NOMO-1 (cell line): ENCODE data around the gene TRMT112.

Experiments
- DNase-seq, 2 experiments: peaks; one replicate each; lab custom pipeline; 2025; ENCODE audit not compliant: unreplicated experiment in 2 of 2; lab: John Stamatoyannopoulos, UW

TRMT112 gene

DNA sequence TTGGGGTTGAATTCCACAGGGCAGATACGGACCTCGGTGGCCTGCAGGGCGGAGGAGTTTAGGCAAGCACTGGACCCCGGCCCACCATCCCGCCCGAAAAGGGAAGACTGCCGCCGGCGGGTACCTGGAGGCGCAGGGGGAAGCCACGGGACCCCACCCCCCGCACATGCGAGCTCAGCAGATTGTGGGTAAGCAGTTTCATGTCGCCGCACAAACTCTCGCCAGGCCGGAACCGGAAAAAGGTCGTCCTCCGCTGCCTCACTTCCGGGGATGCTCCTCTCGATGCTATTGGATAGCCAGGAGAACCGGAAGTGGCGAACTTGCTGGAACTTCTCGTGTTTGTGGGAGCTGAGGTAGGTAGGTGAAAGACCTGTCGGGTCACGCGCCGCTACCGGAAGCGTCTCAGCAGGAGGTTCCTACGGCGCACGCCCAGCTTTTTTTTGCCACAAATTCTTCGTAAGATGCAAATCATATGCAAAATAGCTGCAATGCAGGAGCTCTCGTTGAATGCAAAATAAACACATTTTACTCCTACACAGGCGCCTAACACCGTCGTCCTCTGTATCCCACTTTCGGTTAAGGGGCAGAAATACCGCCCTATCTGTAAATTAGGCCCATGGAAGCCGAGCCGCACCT, at the start of gene TRMT112:
Gene TRMT112, minus strand, starts transcription at position 235 of the 636 bp plus-strand sequence. Its CDS starts 33 bp downstream, at position 202.
- DNase-seq, result peak; percentile 93 to 98

DNA sequence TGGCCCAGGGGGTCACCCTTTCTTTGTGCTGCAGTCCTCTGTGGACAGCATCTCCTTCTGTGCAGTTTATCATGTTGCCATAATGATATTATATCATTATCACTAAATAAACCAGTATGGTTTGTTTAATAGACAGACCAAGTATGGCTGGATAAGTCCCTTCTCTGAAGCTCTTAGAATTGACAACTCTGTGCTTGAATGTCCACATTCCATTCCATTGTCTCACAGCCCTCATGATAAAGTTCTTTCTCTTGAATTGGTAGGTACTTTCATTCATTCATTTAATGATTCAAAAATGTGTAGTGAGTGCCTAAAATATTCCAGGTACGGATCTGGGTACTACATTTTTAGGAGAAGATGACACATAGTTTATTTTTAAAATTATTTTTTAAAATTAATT, 49.4 kb upstream of the TRMT112 start:
- DNase-seq, result no peak

DNA sequence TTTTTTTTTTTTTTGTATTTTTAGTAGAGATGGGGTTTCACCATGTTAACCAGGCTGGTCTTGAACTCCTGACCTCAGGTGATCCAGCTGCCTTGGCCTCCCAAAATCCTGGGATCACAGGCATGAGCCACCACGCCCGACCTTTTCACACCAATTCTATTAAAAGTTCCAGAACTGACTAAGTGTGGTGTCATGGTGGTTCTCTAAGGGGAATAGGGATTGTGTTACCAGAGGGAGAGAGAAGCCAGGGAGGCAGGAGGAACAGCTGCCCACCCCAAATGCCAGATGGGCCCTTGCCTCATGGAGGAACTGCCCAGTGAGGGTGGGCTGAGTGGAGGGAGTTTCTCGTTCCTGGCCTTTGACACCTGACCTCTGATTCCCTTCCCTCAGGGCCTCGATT, 47.6 kb upstream of the TRMT112 start:
- DNase-seq, result no peak

DNA sequence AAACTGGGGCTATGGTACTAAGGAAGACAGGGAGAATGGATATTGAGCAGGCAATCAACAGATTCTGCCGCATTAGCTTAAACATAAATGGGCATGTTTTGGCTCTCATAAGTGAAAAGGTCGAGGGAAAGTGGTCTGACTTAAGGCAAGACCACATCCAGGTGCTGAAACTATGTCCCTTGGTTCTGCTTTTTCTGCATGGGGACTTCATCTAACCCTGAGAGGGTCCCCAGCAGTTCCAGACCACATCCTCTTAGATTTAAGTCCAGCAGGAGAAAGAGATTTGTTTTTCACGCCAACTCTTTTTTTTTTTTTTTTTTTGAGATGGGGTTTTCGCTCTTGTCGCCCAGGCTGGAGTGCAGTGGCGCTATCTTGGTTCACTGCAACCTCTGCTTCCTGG, 47.1 kb upstream of the TRMT112 start:
- DNase-seq, result no peak

DNA sequence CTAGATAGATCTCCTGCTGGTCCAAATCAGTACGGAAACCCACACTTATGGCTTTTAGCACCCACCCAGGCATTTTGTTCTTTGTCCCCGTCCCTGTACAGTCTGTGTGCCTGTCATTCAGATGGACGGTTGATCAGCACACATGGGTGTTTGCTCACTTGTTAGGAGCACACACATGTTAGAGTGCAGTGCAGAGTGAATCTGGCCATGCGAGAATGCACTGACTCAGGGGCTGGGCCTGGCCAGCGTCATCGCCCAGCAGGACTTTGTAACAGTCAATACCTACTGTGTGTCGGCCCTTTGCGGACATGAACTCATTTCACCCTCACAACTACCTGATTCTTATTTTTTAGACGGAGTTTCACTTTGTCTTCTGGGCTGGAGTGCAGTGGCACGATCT, 45.0 kb upstream of the TRMT112 start:
- no peak for DNase-seq

DNA sequence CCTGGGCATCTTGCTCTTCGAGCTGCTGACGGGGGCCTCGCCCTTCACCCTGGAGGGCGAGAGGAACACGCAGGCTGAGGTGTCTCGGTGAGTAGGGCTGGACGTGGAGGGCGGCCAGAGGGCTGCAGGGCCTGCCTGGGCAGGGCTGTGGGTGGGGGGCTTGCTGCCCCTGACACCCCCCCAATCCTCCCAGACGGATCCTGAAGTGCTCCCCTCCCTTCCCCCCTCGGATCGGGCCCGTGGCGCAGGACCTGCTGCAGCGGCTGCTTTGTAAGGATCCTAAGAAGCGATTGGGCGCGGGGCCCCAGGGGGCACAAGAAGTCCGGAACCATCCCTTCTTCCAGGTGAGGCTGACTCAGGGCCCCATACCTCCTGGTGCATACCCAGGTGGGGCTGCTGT, 44.3 kb upstream of the TRMT112 start:
- DNase-seq, result no peak

DNA sequence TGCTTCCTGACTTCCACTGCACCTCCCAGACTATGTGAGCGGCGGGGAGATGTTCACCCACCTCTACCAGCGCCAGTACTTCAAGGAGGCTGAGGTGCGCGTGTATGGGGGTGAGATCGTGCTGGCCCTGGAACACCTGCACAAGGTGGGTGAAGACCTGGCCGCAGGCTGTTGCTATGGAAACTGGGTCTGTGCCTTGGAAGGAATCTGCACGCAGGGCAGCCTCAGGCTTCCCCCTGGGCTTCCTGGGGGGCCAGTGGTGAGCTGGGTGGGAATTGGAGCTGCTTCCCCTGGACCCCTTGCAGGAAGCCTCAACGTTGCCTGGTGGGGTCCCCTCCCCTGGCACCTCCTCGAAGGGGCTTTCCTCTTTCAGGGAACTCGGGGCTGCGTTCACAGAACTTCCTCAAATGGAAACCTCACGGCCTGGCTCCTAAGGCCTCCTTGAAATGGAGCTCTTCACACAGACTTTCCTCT, 43.1 kb upstream of the TRMT112 start:
- peak; percentile 22 to 45 for DNase-seq

DNA sequence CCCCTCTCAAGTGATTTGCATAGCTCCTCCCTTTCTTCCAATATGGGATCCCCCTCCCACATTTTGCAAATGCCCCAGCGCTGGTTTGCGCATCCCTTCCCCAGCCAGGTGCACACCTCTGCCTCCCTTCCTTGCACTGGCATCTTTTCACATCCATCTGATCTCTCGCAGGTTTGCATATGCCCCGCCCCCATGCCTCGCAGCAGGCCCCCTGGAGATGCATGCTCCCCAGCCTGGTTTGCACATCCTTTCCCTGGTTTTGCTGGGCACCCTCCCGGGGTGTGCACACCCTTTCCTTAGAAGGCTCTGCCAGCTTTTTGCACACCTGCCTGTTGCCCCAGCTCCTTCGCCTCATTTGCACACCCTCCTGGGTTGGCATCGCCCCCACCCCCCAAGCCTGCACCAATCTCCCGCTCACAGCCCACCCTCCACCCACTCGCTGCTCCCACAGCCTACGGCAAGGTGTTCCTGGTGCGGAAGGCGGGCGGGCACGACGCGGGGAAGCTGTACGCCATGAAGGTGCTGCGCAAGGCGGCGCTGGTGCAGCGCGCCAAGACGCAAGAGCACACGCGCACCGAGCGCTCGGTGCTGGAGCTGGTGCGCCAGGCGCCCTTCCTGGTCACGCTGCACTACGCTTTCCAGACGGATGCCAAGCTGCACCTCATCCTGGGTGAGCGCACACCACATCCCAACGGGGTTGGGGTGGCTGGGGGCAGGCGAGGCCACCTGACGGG, 42.5 kb upstream of the TRMT112 start:
- peak; percentile 65 to 79 for DNase-seq

DNA sequence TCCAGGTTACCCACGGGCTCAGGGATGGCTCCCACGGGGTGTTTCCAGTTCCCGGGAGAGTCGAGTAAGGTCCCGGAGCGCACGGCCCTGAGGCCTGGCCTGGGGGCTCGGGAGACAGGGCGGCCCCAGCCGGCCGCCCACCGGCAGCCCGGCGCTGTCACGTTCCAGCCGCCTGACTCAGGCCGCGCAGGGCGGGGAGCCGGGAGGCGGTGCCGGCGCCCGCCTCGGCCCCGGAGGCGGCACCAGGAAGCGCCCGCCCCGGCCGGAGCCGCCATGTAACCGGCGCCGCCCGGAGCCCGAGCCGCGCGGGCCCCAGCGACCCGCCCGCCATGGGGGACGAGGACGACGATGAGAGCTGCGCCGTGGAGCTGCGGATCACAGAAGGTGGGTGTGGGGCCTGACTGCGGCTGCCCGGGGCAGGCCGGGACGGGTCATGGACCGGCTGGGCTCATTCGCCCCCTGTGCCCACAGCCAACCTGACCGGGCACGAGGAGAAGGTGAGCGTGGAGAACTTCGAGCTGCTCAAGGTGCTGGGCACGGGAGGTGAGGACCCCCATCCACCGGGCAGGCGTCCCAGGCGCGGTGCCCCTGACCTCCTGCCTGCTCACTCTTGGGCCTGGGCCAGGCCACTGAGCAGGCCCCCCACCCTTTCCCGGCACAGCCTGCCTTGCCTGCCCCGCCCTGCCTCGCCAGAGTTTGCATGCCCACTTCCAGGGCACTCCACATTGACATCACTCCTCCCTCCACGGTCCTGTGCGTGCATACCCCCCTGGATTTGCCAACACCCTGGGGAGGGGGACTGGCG, 41.8 kb upstream of the TRMT112 start, which contains the start of gene RPS6KA4:
Gene RPS6KA4, plus strand, starts transcription at position 256 of the 805 bp plus-strand sequence. Its CDS starts 74 bp downstream, at position 330.
- DNase-seq, result peak; percentile 34 to 54

DNA sequence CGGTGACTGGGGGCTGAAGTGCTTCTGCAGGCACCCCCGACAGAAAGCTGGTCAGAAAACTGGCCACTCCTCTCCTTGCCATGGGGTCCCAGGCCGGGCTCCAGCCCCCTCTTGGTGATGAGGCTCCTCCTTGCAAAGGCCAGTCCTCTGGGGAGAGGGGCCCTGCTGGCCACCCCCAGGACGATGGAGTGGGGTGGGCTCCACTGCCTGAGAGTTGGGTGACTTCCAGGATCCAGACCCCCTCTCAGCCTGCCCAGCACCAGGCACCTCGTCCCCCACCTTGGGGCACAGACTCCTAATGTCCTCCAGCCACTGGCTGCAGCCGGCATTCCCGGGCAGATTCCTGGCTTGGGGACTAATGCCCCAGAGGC, 41.2 kb upstream of the TRMT112 start:
- DNase-seq, result no peak

DNA sequence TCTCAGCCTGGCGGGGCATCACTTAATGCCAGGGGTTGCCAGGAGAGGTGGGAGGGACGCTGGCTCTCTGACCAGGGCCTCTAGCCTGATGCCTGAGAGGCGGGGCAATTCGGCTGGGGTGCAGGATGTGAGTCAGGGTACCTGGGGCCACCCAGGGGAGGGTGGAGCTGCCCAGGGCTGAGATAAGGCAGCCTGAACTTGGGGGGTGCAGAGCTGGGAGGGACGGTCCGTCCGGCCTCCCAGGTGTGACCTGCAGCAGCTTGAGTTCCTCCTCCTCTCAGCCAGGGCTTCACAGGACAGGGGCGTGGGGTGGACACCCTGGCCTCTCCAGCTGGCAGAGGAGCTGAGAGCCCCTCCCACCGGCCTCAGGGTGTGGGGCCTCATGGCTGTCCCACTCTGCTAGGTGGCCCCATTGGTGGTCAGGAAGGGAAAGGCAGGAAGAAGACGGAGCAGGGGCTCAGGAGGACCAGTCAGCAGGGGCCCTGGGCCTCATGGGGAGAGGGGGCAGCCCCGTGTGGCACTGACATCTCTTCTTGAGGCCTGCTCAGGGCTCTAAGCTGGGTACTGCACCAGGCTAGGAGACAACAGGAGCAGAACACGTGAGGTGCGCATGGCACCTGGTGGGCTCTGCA, 40.7 kb upstream of the TRMT112 start:
- peak in 1 of 2 experiments; percentile 4 for DNase-seq

DNA sequence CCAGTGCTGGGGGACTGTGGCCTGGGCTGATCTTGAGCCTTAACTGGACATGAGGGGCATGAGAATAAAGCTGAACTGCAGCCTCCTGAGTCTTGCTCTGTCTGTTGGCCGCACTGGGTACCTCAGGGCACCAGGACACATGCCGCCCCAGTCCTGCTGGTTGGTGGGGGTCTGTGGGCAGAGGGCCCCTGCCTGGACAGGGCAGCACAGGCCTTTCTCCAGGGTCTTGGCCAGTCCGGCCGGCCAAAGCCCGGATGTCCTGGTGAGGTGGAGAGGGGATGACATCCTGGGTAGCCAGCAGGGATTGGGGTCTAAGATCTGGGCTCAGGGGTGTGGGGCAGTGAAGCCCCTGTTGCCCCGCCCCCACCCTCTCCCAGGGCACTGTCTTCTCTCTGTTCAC, 40.1 kb upstream of the TRMT112 start:
- no peak for DNase-seq

DNA sequence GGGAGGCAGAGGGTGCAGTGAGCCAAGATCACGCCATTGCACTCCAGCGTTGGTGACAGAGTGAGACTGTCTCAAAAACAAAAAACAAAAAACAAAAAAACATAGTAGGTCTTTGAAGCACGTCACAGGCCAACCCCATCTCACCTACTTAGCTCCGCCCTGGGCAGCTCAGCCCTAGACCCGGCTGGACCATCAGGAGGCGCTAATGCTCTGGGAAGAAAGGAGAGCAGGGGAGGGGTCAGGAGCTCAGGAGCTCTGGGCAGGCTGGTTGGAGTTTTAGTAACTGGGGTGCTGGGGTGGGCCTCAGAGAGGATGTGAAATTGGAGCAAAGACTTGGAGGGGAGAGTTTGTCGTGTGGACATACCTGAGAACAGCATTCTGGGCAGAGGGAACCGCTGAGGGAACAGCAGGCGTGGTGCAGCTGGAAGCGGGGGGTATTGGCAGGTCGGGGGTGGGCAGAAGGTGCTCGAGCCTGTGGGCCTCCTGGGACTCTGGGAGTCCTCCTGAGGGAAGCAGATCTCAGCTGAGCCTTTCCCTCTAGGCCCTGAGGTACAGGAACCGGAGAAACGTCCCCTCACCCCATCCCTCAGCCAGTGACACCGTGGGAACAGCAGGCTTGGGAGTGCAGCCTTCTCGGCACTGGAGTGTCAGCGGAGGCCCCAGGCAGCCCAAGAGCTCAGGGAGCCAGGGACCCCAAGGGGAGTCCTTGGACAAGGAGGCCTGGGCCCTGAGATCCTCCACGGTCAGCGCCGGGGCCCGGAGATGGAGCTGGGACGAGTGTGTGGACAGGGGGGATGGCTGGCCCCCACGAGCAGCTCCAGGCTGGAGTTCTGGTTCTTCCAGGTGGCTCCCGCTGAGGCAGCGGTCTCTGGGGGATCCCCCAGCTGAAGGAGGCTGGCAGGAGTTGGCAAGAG, 39.4 kb upstream of the TRMT112 start:
- DNase-seq, result peak; percentile 15 to 23

DNA sequence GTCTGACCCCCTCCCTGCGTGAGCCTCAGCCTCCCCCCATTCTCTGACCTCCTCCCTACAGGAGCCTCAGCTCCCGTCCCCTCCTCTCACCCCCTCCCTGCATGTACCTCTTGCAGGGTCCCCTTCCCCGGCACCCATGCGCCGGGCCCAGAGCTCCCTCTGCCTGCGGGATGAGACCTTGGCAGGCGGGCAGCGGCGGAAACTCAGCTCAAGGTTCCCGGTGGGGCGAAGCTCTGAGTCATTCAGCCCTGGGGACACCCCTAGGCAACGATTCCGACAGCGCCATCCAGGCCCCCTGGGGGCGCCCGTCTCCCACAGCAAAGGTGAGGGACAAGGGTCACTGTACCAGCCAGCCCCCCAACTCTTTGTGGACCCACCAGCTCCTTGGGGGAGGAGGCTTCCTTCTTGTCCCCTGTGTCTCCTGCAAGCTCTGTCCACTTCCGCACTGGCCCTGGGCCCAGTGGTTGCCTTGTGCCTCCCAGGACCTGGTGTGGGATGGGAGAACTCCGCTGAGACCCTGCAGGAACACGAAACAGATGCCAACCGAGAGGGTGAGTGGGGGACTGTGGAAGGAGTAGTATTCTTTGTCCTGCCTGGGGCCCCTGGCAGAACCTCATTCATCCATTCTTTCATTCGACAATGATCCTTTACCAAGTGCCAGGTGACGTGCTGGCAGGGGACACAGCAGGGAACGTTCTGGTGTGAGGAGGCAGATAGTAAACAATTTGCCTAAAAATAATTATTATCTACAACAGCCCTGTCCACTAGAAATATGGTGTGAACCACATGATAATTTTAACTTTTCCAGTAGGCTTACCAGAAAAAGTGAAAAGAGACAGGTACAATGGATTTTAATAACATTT, 38.0 kb upstream of the TRMT112 start:
- DNase-seq, result no peak

DNA sequence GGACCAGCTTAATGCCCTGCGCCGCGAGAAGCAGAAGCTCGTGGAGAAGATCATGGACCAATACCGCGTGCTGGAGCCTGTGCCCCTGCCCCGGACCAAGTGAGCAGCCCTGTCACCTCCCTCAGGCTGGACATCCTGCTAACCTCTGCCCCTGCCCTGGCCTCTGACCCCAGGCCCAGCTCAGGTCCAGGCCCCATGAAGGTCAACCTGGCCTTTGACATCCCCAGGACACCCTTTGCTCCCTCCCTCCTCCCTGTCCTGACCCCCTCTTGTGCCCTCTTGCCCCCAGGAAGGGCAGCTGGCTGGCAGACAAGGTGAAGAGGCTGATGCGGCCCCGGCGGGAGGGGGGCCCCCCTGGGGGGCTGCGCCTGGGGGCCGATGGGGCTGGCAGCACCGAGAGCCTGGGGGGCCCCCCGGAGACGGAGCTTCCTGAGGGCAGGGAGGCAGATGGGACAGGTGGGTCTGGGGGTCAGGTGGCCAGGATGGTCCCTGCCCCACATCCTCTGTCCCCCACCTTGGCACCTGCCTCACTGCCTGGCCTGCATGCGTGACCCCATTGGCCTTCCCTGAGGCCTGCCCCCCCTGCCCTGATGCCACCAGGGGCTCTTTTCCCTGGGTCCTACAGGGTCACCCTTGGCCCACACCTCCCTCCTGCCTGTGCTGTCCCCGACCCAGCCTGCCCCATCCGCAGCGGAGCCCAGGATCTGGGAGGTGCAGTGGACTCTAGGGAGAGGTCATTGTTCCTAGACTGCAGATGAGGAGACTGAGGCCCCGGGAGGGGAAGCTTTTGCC, 36.6 kb upstream of the TRMT112 start:
- no peak for DNase-seq

DNA sequence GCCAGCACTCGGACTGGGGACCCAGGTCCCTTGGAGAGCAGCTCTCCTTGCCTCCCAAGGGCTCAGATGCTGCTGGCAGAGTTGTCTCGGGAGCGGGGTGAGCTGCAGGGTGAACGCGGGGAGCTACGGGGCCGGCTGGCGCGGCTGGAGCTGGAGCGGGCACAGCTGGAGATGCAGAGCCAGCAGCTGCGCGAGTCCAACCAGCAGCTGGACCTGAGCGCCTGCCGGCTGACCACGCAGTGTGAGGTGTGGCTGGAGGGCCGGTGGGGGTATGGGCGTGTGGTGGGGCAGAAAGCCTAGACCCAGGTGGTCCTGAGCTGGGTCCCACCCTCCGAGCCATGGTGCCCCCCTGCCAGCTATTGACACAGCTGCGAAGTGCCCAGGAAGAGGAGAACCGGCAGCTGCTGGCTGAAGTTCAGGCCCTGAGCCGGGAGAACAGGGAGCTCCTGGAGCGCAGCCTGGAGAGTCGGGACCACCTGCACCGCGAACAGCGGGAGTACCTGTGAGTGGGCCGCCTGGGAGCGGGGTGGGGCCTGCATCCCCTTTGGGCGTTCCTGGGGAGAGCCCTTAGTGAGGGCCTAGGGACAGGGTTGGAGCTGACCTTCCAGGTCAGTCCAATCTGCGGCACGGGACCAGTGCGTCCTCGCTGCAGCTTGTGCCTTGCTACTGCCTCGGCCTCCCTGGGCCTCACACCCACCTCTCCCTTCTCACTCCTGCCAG, 35.8 kb upstream of the TRMT112 start:
- DNase-seq, result no peak
